K562 (cell line): ENCODE measurements around the gene URM1. TPM values are rescaled to one million over a fixed set of nuclear protein-coding genes. Genes with fewer than 3 reads are reported as not detected.

Experiments
- ARNT ChIP-seq, 2 experiments: fragments of 450-650 bp; IDR thresholded peaks; 2 replicates each; pipeline ENCODE4 v1.6.1; 2016; ENCODE audit warnings: mild to moderate bottlenecking in 1 of 2
- BACH1 ChIP-seq: fragments of 200-800 bp; sonication (Bioruptor generic); IDR thresholded peaks from 2 replicates; pipeline ENCODE4 v1.6.1; 2016; ENCODE audit warnings: missing genetic modification characterization, missing compliant biosample characterization
- CAMTA2 ChIP-seq: fragments of 250-450 bp; sonication (Bioruptor Pico); conservative IDR thresholded peaks from 2 replicates; pipeline ENCODE4 v1.5.1; 2022
- EP300 ChIP-seq: IDR thresholded peaks from 2 replicates; pipeline ENCODE4 v1.6.1; 2012; ENCODE audit warnings: low read length, improper control_type of control experiment
- ETV6 ChIP-seq, 3 experiments: fragments of 150-350 bp in 1 of 3; sonication (generic) in 1 of 3; formaldehyde crosslinking in 1 of 3; IDR thresholded peaks; 2 replicates each; pipeline versions ENCODE4 v1.6.1 to v1.8.0; 2014 to 2022; ENCODE audit warnings: borderline replicate concordance in 2 of 3, low read depth in 2 of 3, antibody characterized with exemption in 1 of 3, low read length in 1 of 3, mild to moderate bottlenecking in 1 of 3, missing genetic modification reagents in 1 of 3
- FOXK1 ChIP-seq: sonication (generic); formaldehyde crosslinking; IDR thresholded peaks from 2 replicates; pipeline ENCODE4 v1.8.0; 2022; ENCODE audit warnings: missing genetic modification reagents, mild to moderate bottlenecking, borderline replicate concordance
- HEY1 ChIP-seq: fragments of 250-450 bp; sonication (Bioruptor Pico); IDR thresholded peaks from 2 replicates; pipeline ENCODE4 v1.5.0; 2020; ENCODE audit warnings: mild to moderate bottlenecking, moderate library complexity, borderline replicate concordance
- MTA1 ChIP-seq: fragments of 450-650 bp; IDR thresholded peaks from 2 replicates; pipeline ENCODE4 v1.6.1; 2017; ENCODE audit warnings: borderline replicate concordance
- NCOA4 ChIP-seq: fragments of 450-650 bp; IDR thresholded peaks from 2 replicates; pipeline ENCODE4 v1.6.1; 2018; ENCODE audit warnings: mild to moderate bottlenecking; ENCODE audit not compliant: partially characterized antibody
- PRMT5 ChIP-seq: sonication (generic); formaldehyde crosslinking; IDR thresholded peaks from 2 replicates; pipeline ENCODE4 v1.5.0; 2020; ENCODE audit warnings: missing genetic modification reagents
- SAFB ChIP-seq: fragments of 200-400 bp; formaldehyde crosslinking; IDR thresholded peaks from 2 replicates; pipeline ENCODE4 v1.6.1; 2017; ENCODE audit warnings: low read depth, low read length, borderline replicate concordance
- SIX5 ChIP-seq, 2 experiments: IDR thresholded peaks; 2 replicates each; pipeline ENCODE4 v1.6.1; 2011; ENCODE audit warnings: low read length in 2 of 2, borderline replicate concordance in 1 of 2, low read depth in 1 of 2, mild to moderate bottlenecking in 1 of 2, moderate library complexity in 1 of 2; ENCODE audit not compliant: insufficient read depth in 1 of 2
- TAF9B ChIP-seq: fragments of 450-650 bp; IDR thresholded peaks from 2 replicates; pipeline ENCODE4 v1.6.1; 2018; ENCODE audit warnings: mild to moderate bottlenecking; ENCODE audit not compliant: partially characterized antibody
- TBL1XR1 ChIP-seq, 2 experiments: IDR thresholded peaks; 2 replicates each; pipeline ENCODE4 v1.6.1; 2012; ENCODE audit warnings: improper control_type of control experiment in 2 of 2, low read length in 2 of 2, mild to moderate bottlenecking in 1 of 2
- ZNF133 ChIP-seq: fragments of 250-450 bp; sonication (Bioruptor Pico); IDR thresholded peaks from 2 replicates; pipeline ENCODE4 v1.4.0; 2020; ENCODE audit warnings: mild to moderate bottlenecking
- ZNF143 ChIP-seq: sonication (generic); formaldehyde crosslinking; IDR thresholded peaks from 2 replicates; pipeline ENCODE4 v1.9.0; 2022; ENCODE audit warnings: mild to moderate bottlenecking, missing genetic modification reagents
- ZNF224 ChIP-seq: sonication (generic); formaldehyde crosslinking; IDR thresholded peaks from 2 replicates; pipeline ENCODE4 v1.8.0; 2022; ENCODE audit warnings: mild to moderate bottlenecking, missing genetic modification reagents
- ZNF583 ChIP-seq: fragments of 250-450 bp; sonication (Bioruptor Pico); IDR thresholded peaks from 2 replicates; pipeline ENCODE4 v1.4.0; 2020
- ZNF778 ChIP-seq: fragments of 450-650 bp; formaldehyde crosslinking; IDR thresholded peaks from 2 replicates; pipeline ENCODE4 v1.4.0; 2020; ENCODE audit warnings: mild to moderate bottlenecking, moderate library complexity
- polyA plus RNA-seq, 8 experiments: library from polyadenylated mRNA; depleted of rRNA in 4 of 8; stranded (reverse) in 5 of 8; unstranded in 3 of 8; fragments of >200 nt; fragmentation: Nextera tagmentation in 2 of 8; fragmentation: Illumina TruSeq in 1 of 8; extraction: Ambion mirVana in 2 of 8; extraction: Trizol in 1 of 8; gene quantifications; 2 replicates each; pipeline versions ENCODE4 v1.2.1 to v1.2.3, GENCODE V29; 2011 to 2014; ENCODE audit warnings: inconsistent platforms in 1 of 8, missing spikeins in 1 of 8
- total RNA-seq, 7 experiments: library from RNA; depleted of rRNA in 6 of 7; stranded (reverse); fragments of >200 nt in 6 of 7; fragmentation: Illumina TruSeq in 2 of 7; extraction: Trizol in 2 of 7; gene quantifications; 2 replicates each; pipeline versions ENCODE4 v1.2.1 to v1.2.3, GENCODE V29; 2011 to 2021; ENCODE audit warnings: low replicate concordance in 1 of 7
- TF ChIP-seq, protein P1 (sequence below), 2 experiments: IDR thresholded peaks; 2 replicates each; pipeline ENCODE4 v1.6.1; 2011; ENCODE audit warnings: borderline replicate concordance in 1 of 2, control low read depth in 1 of 2, low read depth in 1 of 2, low read length in 1 of 2, mild to moderate bottlenecking in 1 of 2, mixed read lengths in 1 of 2, moderate library complexity in 1 of 2; ENCODE audit not compliant: insufficient read depth in 1 of 2, insufficient read length in 1 of 2, poor library complexity in 1 of 2, severe bottlenecking in 1 of 2; ENCODE audit errors: extremely low read depth in 1 of 2
- TF ChIP-seq, protein P2 (sequence below): sonication (generic); formaldehyde crosslinking; IDR thresholded peaks from 2 replicates; pipeline ENCODE4 v1.9.0; 2022; ENCODE audit warnings: mild to moderate bottlenecking, missing genetic modification reagents
- TF ChIP-seq, protein P3 (sequence below): fragments of 450-650 bp; IDR thresholded peaks from 2 replicates; pipeline ENCODE4 v1.6.1; 2016; ENCODE audit warnings: antibody characterized with exemption
- TF ChIP-seq, protein P4 (sequence below): sonication (generic); formaldehyde crosslinking; IDR thresholded peaks from 2 replicates; pipeline ENCODE4 v1.8.0; 2023; ENCODE audit warnings: mild to moderate bottlenecking, missing genetic modification reagents

Gene URM1
- total and polyA plus RNA-seq, 9 of the 15 experiments (the other 6 are each of a cell fraction or from before 2014, with no cell fraction given) = 10.1 to 88.9 (median 53.3) TPM

DNA sequence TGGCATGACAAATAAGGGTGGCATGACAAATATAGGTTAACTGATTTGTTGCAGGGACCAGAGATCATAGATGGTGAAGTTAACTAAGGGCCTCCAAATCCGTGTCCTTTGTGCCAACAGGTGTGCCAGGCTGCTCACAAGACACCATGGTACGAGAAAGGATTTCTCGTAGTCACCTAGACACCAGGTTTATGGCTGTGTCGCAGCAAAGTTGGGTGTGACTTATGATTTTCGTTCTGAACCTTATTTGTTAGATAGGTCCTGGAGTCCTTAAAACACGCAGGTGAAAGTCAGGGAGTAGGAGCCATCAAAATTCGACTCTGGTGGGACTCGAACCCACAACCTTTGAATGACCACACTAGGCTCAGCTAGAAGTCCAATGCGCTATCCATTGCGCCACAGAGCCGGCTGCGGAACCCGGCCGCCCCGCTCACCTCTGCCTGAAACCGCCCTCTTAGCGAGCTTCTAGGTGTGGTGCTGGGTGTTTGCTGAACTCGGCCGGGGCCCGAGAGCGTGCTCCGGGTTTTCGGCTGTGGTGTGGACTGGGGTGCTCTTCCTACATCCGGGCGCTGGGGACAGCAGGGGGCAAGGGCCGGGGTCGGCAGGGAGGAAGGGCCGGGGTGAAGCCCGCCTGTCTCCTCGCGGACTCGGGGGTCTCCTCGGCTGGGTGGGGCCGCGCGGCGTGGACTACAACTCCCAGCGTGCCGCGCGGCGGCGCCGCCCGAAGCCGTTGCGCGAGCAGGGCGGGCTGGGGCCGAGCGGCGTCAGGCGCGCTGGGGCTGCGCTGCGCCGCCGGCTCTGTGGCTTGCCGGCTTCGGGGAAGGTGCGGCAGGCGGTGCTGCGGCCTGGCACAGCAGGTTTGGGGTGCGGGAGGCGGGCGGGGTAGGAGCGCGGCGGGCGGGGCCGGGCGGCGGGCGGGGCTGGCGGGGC lies 31.1 kb upstream of the URM1 start, which contains the start of gene SLC27A4 (continued):
- TF ChIP-seq, protein P1, sequence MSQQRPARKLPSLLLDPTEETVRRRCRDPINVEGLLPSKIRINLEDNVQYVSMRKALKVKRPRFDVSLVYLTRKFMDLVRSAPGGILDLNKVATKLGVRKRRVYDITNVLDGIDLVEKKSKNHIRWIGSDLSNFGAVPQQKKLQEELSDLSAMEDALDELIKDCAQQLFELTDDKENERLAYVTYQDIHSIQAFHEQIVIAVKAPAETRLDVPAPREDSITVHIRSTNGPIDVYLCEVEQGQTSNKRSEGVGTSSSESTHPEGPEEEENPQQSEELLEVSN (IDR thresholded peaks at IDR 0.05; ENCODE audit: borderline replicate concordance in 1 of 2, extremely low read depth in 1 of 2, insufficient read depth in 1 of 2, insufficient read length in 1 of 2, low read depth in 1 of 2, low read length in 1 of 2, poor library complexity in 1 of 2, severe bottlenecking in 1 of 2) = peak; percentile 94 to 98
- TF ChIP-seq EP300 (peak; percentile 50), CAMTA2 (CRISPR knock-in tag) (no peak), FOXK1 (CRISPR knock-in tag) (peak; percentile 71; the same call in 1 of the 2 replicates), MTA1 (peak; percentile 92), ETV6 (IDR thresholded peaks at IDR 0.05; ENCODE audit: borderline replicate concordance in 1 of 2, low read depth in 2 of 2, low read length in 1 of 2) (0 out of 4 replicates have a peak, but pooled peaks of 1 of the 2 experiments have one; percentile 34), ETV6 (CRISPR knock-in tag; IDR thresholded peaks at IDR 0.05; ENCODE audit: borderline replicate concordance) (no peak), HEY1 (CRISPR knock-in tag) (no peak; the same call in 1 of the 2 replicates), ZNF583 (CRISPR knock-in tag) (peak; percentile 43; the same call in 1 of the 2 replicates), ZNF778 (no peak), ARNT (IDR thresholded peaks at IDR 0.05) (peak in 1 of 2 experiments; percentile 90; a peak in 1 of 4 replicates), TBL1XR1 (IDR thresholded peaks at IDR 0.05; ENCODE audit: low read length in 2 of 2) (peak in 1 of 2 experiments; percentile 90; a peak in 2 of 4 replicates), TAF9B (no peak), BACH1 (no peak), NCOA4 (no peak), SAFB (peak; percentile 81), ZNF224 (CRISPR knock-in tag) (no peak), ZNF143 (peak; percentile 89), ZNF133 (CRISPR knock-in tag) (no peak), PRMT5 (CRISPR knock-in tag) (0 out of 2 replicates have a peak, but pooled peaks have one; percentile 23), SIX5 (IDR thresholded peaks at IDR 0.05; ENCODE audit: borderline replicate concordance in 1 of 2, insufficient read depth in 1 of 2, low read depth in 1 of 2, low read length in 2 of 2) (peak; percentile 93 to 96)
- TF ChIP-seq, protein P2, sequence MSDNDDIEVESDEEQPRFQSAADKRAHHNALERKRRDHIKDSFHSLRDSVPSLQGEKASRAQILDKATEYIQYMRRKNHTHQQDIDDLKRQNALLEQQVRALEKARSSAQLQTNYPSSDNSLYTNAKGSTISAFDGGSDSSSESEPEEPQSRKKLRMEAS (CRISPR knock-in tag) = peak; percentile 72
- TF ChIP-seq, protein P3, sequence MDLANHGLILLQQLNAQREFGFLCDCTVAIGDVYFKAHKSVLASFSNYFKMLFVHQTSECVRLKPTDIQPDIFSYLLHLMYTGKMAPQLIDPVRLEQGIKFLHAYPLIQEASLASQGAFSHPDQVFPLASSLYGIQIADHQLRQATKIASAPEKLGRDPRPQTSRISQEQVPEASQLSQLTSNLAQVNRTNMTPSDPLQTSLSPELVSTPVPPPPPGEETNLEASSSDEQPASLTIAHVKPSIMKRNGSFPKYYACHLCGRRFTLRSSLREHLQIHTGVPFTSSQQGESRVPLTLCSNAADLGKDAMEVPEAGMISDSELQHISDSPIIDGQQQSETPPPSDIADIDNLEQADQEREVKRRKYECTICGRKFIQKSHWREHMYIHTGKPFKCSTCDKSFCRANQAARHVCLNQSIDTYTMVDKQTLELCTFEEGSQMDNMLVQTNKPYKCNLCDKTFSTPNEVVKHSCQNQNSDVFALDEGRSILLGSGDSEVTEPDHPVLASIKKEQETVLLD = peak; percentile 92
- TF ChIP-seq, protein P4, sequence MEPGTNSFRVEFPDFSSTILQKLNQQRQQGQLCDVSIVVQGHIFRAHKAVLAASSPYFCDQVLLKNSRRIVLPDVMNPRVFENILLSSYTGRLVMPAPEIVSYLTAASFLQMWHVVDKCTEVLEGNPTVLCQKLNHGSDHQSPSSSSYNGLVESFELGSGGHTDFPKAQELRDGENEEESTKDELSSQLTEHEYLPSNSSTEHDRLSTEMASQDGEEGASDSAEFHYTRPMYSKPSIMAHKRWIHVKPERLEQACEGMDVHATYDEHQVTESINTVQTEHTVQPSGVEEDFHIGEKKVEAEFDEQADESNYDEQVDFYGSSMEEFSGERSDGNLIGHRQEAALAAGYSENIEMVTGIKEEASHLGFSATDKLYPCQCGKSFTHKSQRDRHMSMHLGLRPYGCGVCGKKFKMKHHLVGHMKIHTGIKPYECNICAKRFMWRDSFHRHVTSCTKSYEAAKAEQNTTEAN (CRISPR knock-in tag) = no peak; the same call in 1 of the 2 replicates
